NCI-H2227 treated with DMSO at 0.1 percent for 48 hours (cell line): ENCODE measurements around the gene TMEM273.

ENCODE experiments used
- DNase-seq: peaks from one replicate; lab custom pipeline; 2025; lab: John Stamatoyannopoulos, UW

Gene TMEM273

DNA sequence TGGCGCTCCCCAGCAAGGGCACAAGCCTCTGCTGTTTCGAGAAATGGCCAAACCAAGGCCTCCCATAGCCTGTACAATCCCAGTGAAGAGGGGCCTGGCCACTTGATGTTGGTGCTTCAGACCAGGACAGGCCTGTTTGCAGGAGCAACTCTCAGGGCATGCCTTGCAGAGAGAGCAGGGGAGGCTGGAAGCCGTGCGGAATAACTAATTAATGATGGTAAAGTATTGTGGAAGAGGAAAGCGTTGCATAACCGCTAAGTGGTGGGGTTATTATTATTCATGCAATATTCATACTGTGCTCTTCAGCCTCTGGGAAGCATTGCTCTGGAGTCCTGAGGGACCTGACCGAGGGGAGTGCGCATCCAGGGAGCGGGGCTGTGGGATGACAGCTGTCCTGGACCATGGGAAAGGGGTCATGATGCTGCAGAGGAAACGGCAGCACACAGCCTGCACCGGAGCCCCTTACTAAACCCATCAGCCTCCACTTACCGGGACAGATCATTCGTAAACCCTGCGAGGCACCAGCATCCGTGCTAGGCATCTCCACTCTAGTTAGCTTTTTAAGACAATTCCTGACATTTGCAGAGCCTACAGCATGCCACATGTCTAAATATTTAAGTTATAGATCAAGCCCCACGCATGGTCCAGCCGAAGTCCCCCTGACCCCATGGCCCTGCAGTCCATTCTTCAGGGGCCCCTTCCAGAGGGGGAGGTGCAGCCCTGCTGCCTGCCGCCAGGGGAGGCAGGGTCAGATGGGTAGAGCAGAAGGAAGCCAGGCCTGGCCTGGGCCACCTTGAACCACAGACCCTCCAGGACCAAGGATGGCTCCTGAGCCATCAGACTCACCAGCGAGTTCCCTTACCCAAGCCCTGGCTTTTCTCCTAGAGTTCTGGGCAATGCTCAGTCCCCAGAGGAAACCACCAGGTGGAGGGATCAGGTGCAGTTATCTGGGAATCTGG lies 11.6 kb downstream of the TMEM273 start:
- no peak for DNase-seq

DNA sequence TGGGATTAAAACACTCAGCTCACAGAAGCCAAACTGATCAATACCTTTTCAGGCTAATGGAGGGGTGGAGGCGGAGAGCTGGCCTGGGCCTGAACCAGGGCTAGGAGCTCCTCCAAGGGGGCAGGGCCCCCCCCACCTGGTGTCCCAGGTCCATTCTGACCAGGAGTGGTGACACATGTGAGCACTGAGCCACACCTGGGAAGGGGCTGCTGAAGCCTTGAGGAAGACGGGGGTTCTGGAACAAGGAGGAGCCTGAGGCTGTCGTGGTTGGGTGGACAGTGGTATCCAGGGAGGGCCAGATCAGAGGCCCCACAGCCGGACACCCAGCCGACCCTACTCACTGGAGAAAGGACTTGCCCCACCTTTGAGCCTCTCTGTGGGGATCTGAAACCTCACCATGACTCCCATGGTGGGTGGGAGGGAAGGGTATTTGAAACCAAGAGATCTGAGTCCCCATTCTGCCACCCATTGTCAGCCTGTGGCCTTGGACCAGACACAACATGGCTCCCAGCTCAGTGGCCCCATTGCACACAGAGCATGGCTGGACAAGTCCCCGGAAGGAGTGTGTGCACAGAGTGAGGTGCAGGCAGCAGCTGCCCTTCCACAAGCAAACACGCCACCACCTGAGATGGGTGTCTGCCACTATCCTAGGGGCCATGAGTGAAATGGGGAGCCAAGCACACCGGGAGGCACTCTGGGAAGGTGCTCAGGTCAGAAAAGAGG lies 12.4 kb downstream of the TMEM273 start:
- DNase-seq, result no peak

DNA sequence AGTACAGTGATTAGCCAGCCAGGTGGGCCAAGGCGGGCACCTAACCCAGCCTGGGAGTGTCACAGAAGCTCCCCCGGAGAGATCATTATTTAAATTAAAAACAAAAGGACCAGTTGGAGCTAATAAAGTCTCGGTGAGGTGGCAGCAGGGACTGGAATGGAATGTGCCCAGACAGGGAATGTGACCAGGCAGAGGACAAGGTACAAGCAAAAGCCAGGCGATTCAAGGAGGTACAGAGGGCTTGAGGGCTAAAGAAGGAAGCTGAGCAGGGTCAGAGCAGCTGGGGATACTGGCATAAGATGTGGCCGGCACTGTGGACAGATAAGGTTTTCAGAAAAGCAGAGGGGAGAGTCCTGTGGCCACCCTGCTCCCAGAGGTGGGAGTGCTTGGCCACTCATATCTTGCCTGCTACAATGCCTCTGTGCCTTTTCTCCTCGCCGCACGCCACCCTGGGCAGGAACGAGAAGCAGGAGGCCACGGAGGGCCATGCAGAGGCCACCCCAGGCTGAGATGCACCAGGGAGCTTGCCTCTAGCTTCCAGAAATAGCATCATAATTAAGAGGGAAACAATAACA lies 13.2 kb downstream of the TMEM273 start:
- no peak for DNase-seq

- no peak for DNase-seq
These were observed 13.8 kb downstream of the TMEM273 start for GRCh38 chr10:49174261-49174925.

- DNase-seq, result no peak
These were observed 14.3 kb downstream of the TMEM273 start for GRCh38 chr10:49173853-49174252.

DNA sequence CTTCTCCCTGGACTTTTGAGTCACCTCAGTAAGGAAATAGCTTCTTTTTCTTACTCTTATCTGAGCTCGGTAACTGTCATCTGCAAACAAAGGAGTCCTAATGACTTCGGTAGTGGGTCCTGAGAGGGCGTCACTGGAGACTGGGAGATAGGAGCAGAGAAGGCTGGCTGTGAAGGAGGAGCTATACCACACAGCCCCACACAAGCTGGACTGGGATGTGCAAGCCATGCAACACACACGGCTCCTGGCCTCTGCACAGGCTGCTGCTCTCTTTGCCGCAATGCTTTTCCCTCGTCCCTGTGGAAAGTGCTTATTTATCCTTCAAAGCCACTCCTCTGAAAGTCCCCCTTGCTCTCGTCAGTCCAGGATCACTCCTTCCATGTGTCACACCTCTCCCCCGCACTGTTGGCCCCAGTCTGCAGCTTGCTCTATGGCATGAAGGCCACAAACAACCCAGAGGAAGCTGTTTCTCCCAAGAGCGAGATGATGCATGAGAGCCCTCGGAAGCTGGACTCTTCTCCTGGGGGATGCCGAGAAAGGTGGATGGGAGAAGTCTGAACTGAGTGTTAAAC lies 14.9 kb downstream of the TMEM273 start:
- no peak for DNase-seq

GRCh38 chr10:49172777-49173132 lies 15.4 kb downstream of the TMEM273 start:
- no peak for DNase-seq

GRCh38 chr10:49172061-49172776 lies 16.0 kb downstream of the TMEM273 start:
- DNase-seq, result no peak

- DNase-seq, result no peak
These were observed 16.7 kb downstream of the TMEM273 start for GRCh38 chr10:49171326-49172060.

GRCh38 chr10:49170632-49171325 lies 17.4 kb downstream of the TMEM273 start:
- no peak for DNase-seq

GRCh38 chr10:49169776-49170175 lies 18.4 kb downstream of the TMEM273 start:
- DNase-seq, result no peak

- DNase-seq, result no peak
These were observed 19.2 kb downstream of the TMEM273 start for GRCh38 chr10:49168831-49169500.

- DNase-seq, result no peak
These were observed 20.0 kb downstream of the TMEM273 start for GRCh38 chr10:49168171-49168540.

DNA sequence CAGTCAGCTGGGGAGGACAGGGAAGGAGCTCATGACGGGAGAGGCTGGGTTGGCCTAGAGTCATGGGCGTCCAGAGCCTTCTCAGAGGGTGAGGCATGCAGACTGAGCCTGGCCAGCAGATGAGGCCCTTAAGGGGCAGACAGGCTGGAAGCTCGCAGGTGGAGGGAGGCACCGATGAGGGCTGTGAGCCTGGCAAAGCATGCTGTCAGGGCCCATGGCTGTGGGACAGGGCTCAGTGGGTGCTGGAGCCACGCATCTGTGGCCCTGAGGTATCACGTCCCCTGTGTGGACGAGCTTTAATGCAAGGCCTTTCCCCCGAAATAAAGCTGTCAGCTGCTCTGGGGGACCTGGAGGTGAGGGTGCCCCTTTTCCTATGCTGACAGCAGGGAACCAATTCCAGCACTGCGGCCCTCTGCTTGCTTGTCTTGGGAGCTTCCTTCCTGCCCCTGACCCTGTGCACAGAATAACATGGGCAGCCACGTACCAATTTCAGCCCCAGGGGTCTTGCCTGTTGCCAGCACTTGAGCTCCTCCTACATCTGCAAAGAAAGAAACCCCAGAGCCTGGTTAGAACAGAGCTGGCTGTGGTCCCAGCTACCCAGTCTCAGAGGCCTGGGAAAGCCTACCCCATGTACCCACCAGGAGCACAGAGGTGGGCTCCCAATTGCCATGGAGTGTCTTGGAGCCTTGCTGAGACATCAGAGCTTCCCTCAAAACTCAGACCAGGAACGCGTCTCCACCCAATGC lies 20.6 kb downstream of the TMEM273 start:
- no peak for DNase-seq

GRCh38 chr10:49166484-49167400 lies 21.4 kb downstream of the TMEM273 start:
- DNase-seq, result no peak

DNA sequence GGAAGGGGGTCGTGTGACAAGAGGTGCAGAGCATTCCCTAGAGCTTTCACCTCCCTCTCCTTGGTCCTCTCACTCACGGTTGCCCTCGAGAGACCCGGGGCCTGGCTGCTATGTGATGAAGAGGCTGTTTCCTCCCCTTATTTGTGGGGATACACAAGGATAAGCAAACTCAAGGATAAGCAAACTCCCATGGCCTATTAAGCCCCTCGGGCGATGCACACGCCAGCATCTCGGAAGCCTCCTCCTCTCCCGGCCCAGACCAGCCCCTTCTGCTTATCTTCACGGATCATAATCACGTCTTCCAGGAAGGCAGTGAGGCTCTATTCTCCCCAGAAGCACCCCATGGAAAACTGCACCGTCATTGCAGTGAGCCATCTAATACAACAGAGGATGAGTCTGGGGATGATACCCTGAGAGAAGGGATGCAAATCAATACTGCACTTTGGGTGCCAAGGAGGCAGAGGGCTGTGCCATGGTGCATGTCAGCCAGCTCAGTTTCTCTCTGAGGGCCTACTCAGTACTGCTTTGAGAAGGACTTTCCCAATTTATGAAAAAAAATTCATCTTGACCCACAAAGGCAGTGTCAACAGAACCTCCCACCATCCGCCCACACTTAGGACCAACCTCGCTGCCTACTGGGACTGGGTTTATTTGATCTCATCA lies 22.2 kb downstream of the TMEM273 start:
- DNase-seq, result no peak

GRCh38 chr10:49165259-49165658 lies 22.9 kb downstream of the TMEM273 start:
- DNase-seq, result no peak
